KMS-11 (cell line): ENCODE measurements around the gene NECAB3.

Experiments used
- H2AFZ ChIP-seq: fragments of 200-600 bp; sonication (generic); 2 replicates; pipeline ENCODE4 v1.6.1; 2016; ENCODE audit warnings: antibody characterized with exemption, mixed run types, low read depth
- H3K27ac ChIP-seq: fragments of 200-600 bp; sonication (generic); 2 replicates; pipeline ENCODE4 v1.6.1; 2016; ENCODE audit warnings: mild to moderate bottlenecking, mixed run types
- H3K27me3 ChIP-seq: fragments of 200-600 bp; sonication (generic); 2 replicates; pipeline ENCODE4 v1.6.1; 2017; ENCODE audit warnings: mild to moderate bottlenecking, low read depth, mixed run types, moderate library complexity; ENCODE audit not compliant: insufficient read depth
- H3K36me3 ChIP-seq: fragments of 200-600 bp; sonication (generic); 2 replicates; pipeline ENCODE4 v1.6.1; 2017; ENCODE audit warnings: mild to moderate bottlenecking, mixed run types; ENCODE audit not compliant: insufficient read depth
- H3K4me1 ChIP-seq: fragments of 200-600 bp; sonication (generic); 2 replicates; pipeline ENCODE4 v1.6.1; 2016; ENCODE audit warnings: mild to moderate bottlenecking, low read depth, mixed run types; ENCODE audit not compliant: poor library complexity, severe bottlenecking
- H3K4me2 ChIP-seq: fragments of 200-600 bp; sonication (generic); 2 replicates; pipeline ENCODE4 v1.7.0; 2016; ENCODE audit warnings: mild to moderate bottlenecking, mixed run types
- H3K4me3 ChIP-seq: fragments of 200-600 bp; sonication (generic); IDR thresholded peaks from 2 replicates; pipeline ENCODE4 v1.6.1; 2017; ENCODE audit warnings: low read depth, low read length, mixed read lengths; ENCODE audit not compliant: insufficient read depth
- H3K79me2 ChIP-seq: fragments of 200-600 bp; sonication (generic); 2 replicates; pipeline ENCODE4 v1.6.1; 2016; ENCODE audit warnings: low read depth, mixed run types; ENCODE audit not compliant: insufficient read depth
- H3K9ac ChIP-seq: fragments of 200-600 bp; sonication (generic); 2 replicates; pipeline ENCODE4 v1.6.1; 2016; ENCODE audit warnings: mild to moderate bottlenecking, mixed run types
- H4K20me1 ChIP-seq: fragments of 200-600 bp; sonication (generic); 2 replicates; pipeline ENCODE4 v1.6.1; 2016; ENCODE audit warnings: mild to moderate bottlenecking, mixed run types; ENCODE audit not compliant: insufficient read depth
- TF ChIP-seq, protein P1 (sequence below): fragments of 200-600 bp; sonication (generic); conservative IDR thresholded peaks from 2 replicates; pipeline ENCODE4 v1.6.1; 2017; ENCODE audit warnings: low read depth, mild to moderate bottlenecking, antibody characterized with exemption, low read length, moderate library complexity, mixed read lengths

NECAB3 gene

DNA sequence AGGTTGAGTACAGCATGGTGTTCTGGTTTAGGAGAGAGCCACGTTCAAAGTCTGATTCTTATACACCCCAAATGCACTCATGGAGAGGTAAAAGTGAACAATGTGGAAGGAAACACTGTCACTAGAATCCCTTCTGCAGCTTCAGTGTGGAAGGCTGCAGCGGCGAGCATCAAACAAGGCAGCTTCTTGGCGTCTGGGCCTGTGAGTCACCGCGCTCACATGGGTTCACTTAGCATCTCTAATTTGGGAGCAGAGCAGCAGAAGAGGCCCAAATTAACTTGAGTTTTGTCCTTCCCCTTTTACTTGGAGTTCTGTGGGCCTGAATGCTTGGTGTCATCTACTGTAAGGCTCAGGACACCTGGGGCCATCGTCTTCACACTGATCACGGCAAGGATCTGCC lies 22.9 kb upstream of the NECAB3 start:
- Histone ChIP-seq H3K9ac (no peak overlapping the region), H4K20me1 (no peaks in the 10 kb centered on the region), H3K36me3 (no peaks in the 10 kb centered on the region), H3K4me1 (no peaks in the 10 kb centered on the region), H3K4me3 (no peak overlapping the region), H3K4me2 (no peak overlapping the region), H3K27ac (no peak overlapping the region), H3K27me3 (no peaks in the 10 kb centered on the region), H2AFZ (no peak overlapping the region), H3K79me2 (no peaks in the 10 kb centered on the region)
- TF ChIP-seq, protein P1, sequence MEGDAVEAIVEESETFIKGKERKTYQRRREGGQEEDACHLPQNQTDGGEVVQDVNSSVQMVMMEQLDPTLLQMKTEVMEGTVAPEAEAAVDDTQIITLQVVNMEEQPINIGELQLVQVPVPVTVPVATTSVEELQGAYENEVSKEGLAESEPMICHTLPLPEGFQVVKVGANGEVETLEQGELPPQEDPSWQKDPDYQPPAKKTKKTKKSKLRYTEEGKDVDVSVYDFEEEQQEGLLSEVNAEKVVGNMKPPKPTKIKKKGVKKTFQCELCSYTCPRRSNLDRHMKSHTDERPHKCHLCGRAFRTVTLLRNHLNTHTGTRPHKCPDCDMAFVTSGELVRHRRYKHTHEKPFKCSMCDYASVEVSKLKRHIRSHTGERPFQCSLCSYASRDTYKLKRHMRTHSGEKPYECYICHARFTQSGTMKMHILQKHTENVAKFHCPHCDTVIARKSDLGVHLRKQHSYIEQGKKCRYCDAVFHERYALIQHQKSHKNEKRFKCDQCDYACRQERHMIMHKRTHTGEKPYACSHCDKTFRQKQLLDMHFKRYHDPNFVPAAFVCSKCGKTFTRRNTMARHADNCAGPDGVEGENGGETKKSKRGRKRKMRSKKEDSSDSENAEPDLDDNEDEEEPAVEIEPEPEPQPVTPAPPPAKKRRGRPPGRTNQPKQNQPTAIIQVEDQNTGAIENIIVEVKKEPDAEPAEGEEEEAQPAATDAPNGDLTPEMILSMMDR = no peak

DNA sequence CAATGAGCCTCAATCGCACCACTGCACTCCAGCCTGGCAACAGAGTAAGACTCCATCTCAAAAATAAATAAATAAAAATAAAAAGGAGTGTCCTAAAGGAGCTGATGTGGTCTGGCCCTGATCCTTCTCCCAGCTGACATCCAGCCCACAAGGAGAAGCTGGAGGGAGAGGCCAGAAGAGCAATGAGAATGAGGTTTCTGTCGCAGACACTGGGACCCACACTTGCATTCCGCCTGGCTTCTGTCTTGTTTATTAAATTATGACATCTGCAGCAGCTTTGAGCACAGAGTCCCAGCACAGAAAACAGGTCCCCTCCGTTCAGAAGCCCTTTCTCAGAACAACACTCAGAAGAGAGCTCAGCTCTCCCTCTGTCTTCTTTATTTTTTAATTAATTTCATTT lies 22.2 kb upstream of the NECAB3 start:
- TF ChIP-seq, protein P1 = no peak
- no peaks in the 10 kb centered on the region for H3K36me3 ChIP-seq
- H3K27ac ChIP-seq = no peak overlapping the region
- H3K4me1 ChIP-seq = no peaks in the 10 kb centered on the region
- no peak overlapping the region for H2AFZ ChIP-seq
- no peaks in the 10 kb centered on the region for H3K27me3 ChIP-seq
- H3K79me2 ChIP-seq = no peaks in the 10 kb centered on the region
- no peaks in the 10 kb centered on the region for H4K20me1 ChIP-seq
- H3K4me3 ChIP-seq = no peak overlapping the region
- H3K4me2 ChIP-seq = no peak overlapping the region
- H3K9ac ChIP-seq = no peak overlapping the region

DNA sequence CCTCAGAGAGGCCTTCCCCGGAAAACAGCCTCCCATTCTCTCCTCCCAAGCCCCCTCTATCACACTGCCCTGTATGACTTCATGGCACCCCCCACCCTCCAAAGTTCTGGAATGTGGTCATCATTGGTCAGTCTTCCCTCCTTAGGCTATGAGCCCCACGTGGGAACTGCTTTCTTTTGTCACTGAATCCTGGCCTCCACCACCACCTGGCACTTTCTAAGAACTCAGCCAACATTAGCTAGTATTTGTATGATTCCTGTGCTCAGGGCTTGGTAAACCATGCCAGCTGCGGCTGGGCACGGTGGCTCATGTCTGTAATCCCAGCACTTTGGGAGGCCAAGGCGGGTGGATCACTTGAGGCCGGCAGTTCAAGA lies 20.4 kb upstream of the NECAB3 start:
- Histone ChIP-seq H2AFZ (no peak overlapping the region), H3K4me2 (no peak overlapping the region), H3K79me2 (no peaks in the 10 kb centered on the region)

DNA sequence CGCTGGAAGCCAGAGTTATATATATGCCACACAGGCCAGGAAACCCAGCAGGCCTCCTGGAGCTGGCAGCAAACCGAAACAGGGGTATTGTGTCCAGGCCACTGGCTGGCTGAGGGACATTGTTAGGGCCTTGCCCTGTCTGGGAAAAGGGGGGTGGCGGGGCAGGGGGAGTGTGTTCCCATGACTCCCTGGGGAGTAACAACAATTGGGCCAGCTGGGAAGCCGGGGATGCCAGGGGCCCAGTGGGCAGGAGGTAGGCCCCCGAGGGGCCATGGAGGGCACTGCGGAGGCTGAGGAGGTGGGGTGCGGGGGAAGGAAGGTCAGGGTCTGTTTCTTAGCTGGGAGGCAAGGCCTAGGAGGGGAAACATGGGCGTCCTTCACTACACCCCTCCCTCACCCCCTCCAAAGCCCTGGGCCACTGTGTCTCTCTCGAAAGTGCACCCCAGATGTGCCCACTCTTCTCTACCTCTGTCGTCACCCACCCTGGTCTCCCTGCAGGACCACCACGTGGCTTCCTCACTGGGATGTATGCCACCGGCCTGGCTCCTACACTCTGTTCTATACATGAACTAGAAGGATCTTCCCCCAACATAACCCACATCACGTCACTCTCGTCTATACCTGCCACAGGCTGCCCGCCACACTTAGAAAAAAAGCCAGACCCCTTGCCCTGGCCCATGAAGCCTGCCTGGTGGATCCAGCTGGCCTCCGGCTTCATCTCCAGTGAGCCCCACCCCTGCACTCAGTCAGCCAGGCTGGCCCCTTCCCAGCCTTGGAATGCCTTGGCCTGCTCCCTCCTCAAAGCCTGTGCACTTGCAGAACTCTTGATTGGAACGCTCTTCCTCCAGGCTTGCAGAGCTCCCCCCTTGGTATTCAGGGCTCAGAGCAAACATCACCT lies 19.8 kb upstream of the NECAB3 start:
- peaks cover 2% of the 10 kb centered on the region for H3K4me1 ChIP-seq
- H2AFZ ChIP-seq = no peak overlapping the region
- no peaks in the 10 kb centered on the region for H3K36me3 ChIP-seq
- no peak overlapping the region for H3K27ac ChIP-seq
- no peaks in the 10 kb centered on the region for H3K79me2 ChIP-seq
- H3K4me2 ChIP-seq = no peak overlapping the region
- TF ChIP-seq, protein P1 = no peak
- H3K4me3 ChIP-seq = no peak overlapping the region
- H3K9ac ChIP-seq = no peak overlapping the region
- H3K27me3 ChIP-seq = no peaks in the 10 kb centered on the region
- no peaks in the 10 kb centered on the region for H4K20me1 ChIP-seq

More for the DNA sequence above, 20.4 kb upstream of the NECAB3 start:
- H3K4me3 ChIP-seq = no peak overlapping the region
- H3K27ac ChIP-seq = no peak overlapping the region
- no peak overlapping the region for H3K9ac ChIP-seq
- no peaks in the 10 kb centered on the region for H3K4me1 ChIP-seq
- H4K20me1 ChIP-seq = no peaks in the 10 kb centered on the region
- TF ChIP-seq, protein P1 = no peak
- H3K27me3 ChIP-seq = no peaks in the 10 kb centered on the region
- no peaks in the 10 kb centered on the region for H3K36me3 ChIP-seq
